H1 (cell line): Measurements from ENCODE around the gene C19orf47. TPM values are rescaled to one million over a fixed set of nuclear protein-coding genes. Genes with fewer than 3 reads are reported as not detected.

ENCODE experiments used
- CTCF ChIA-PET: fragments of 300-600 bp; sonication (Branson Sonifier 250); formaldehyde crosslinking; loops from one replicate; lab custom pipeline; 2021; ENCODE audit not compliant: partially characterized antibody; lab: Charles Lee
- POLR2A ChIA-PET: fragments of 300-600 bp; sonication (Branson Sonifier 250); formaldehyde crosslinking; loops from one replicate; lab custom pipeline; 2021; ENCODE audit warnings: inconsistent platforms; ENCODE audit not compliant: partially characterized antibody; lab: Charles Lee
- DNase-seq, 2 experiments: peaks; one replicate each; pipeline versions ENCODE4 v3.0.0 to v3.0.0-alpha.2; 2010 to 2022; ENCODE audit warnings: low spot score in 2 of 2, low read depth in 1 of 2, mixed read lengths in 1 of 2
- FAIRE-seq: peaks from 2 replicates; lab custom pipeline; 2011; peaks lifted over from hg19 to GRCh38; lab: Jason Lieb, UNC
- H2AFZ ChIP-seq: 2 replicates; pipeline ENCODE4 v1.8.1; 2012; ENCODE audit warnings: low read length, inconsistent platforms
- H2AK5ac ChIP-seq: 2 replicates; pipeline ENCODE4 v1.6.1; 2013; ENCODE audit warnings: low read depth, low read length
- H2BK120ac ChIP-seq: replicated peaks from 2 replicates; pipeline ENCODE3; 2013; ENCODE audit warnings: low read depth, low read length, inconsistent platforms
- H2BK12ac ChIP-seq: 2 replicates; pipeline ENCODE4 v1.6.1; 2013; ENCODE audit warnings: low read depth, low read length
- H2BK15ac ChIP-seq: 2 replicates; pipeline ENCODE4 v1.6.1; 2013; ENCODE audit warnings: low read length
- H2BK20ac ChIP-seq: 2 replicates; pipeline ENCODE4 v1.6.1; 2013; ENCODE audit warnings: low read length
- H2BK5ac ChIP-seq: 2 replicates; pipeline ENCODE4 v1.6.1; 2013; ENCODE audit warnings: low read depth, low read length
- H3K14ac ChIP-seq: 2 replicates; pipeline ENCODE4 v1.6.1; 2013; ENCODE audit warnings: inconsistent platforms; ENCODE audit not compliant: insufficient read length
- H3K18ac ChIP-seq: 2 replicates; pipeline ENCODE4 v1.6.1; 2013; ENCODE audit warnings: low read length; ENCODE audit errors: extremely low read depth
- H3K23ac ChIP-seq: 2 replicates; pipeline ENCODE4 v1.6.1; 2013; ENCODE audit warnings: inconsistent platforms; ENCODE audit not compliant: insufficient read length
- H3K23me2 ChIP-seq: 2 replicates; pipeline ENCODE4 v1.6.1; 2013; ENCODE audit warnings: low read depth, low read length
- H3K27ac ChIP-seq: 2 replicates; pipeline ENCODE4 v1.6.1; 2011; ENCODE audit warnings: low read depth, low read length, inconsistent platforms
- H3K27me3 ChIP-seq, 4 experiments: replicated peaks in 1 of 4; 1 replicate in 1 of 4; 2 replicates in 3 of 4; pipeline versions ENCODE4 v1.6.1 to v1.8.1; 2011 to 2013; ENCODE audit warnings: low read length in 3 of 4, mild to moderate bottlenecking in 3 of 4, inconsistent platforms in 2 of 4, mixed read lengths in 2 of 4, moderate library complexity in 1 of 4; ENCODE audit not compliant: control insufficient read depth in 3 of 4, insufficient read depth in 3 of 4; ENCODE audit errors: extremely low read depth in 1 of 4
- H3K36me3 ChIP-seq, 4 experiments: 2 replicates each; pipeline versions ENCODE4 v1.6.1 to v1.8.1; 2011 to 2013; ENCODE audit warnings: mild to moderate bottlenecking in 4 of 4, low read length in 3 of 4, moderate library complexity in 2 of 4, control low read depth in 1 of 4, inconsistent platforms in 1 of 4; ENCODE audit not compliant: insufficient read depth in 4 of 4, control insufficient read depth in 2 of 4
- H3K4ac ChIP-seq: replicated peaks from 2 replicates; pipeline ENCODE3; 2013; ENCODE audit warnings: low read length, low read depth, mixed read lengths, inconsistent platforms; ENCODE audit not compliant: insufficient read length
- H3K4me1 ChIP-seq, 4 experiments: replicated peaks in 1 of 4; 1 replicate in 1 of 4; 2 replicates in 3 of 4; pipeline versions ENCODE4 v1.6.1 to v1.8.1; 2011 to 2013; ENCODE audit warnings: low read length in 3 of 4, inconsistent platforms in 2 of 4, mixed read lengths in 1 of 4; ENCODE audit not compliant: insufficient read depth in 4 of 4, control insufficient read depth in 3 of 4
- H3K4me2 ChIP-seq, 2 experiments: 2 replicates each; pipeline versions ENCODE4 v1.6.1 to v1.8.1; 2011 to 2013; ENCODE audit warnings: low read depth in 2 of 2, low read length in 2 of 2, control low read depth in 1 of 2, inconsistent platforms in 1 of 2, mild to moderate bottlenecking in 1 of 2; ENCODE audit not compliant: insufficient read depth in 1 of 2
- H3K4me3 ChIP-seq, 4 experiments: fragments of 200-600, 300-600 bp in 1 of 4; sonication (generic), shearing (Covaris generic), sonication (Bioruptor Twin) in 1 of 4; 2 replicates each; pipeline versions ENCODE4 v1.5.1 to v1.8.1; 2011 to 2016; ENCODE audit warnings: low read length in 4 of 4, low read depth in 3 of 4, control low read depth in 2 of 4, inconsistent platforms in 2 of 4, mild to moderate bottlenecking in 2 of 4, mixed read lengths in 1 of 4, moderate library complexity in 1 of 4; ENCODE audit not compliant: insufficient read depth in 2 of 4; ENCODE audit errors: extremely low read depth in 1 of 4
- H3K56ac ChIP-seq: replicated peaks from 2 replicates; pipeline ENCODE3; 2013; ENCODE audit warnings: low read depth, mild to moderate bottlenecking, mixed read lengths, low read length, inconsistent platforms; ENCODE audit not compliant: insufficient read length
- H3K79me1 ChIP-seq: 2 replicates; pipeline ENCODE4 v1.6.1; 2013; ENCODE audit warnings: low read depth, low read length, control low read depth
- H3K79me2 ChIP-seq, 2 experiments: 2 replicates each; pipeline versions ENCODE4 v1.6.1 to v1.8.1; 2012 to 2013; ENCODE audit warnings: low read length in 2 of 2, mild to moderate bottlenecking in 2 of 2, inconsistent platforms in 1 of 2; ENCODE audit not compliant: insufficient read depth in 2 of 2, control insufficient read depth in 1 of 2
- H3K9ac ChIP-seq, 4 experiments: replicated peaks in 1 of 4; 1 replicate in 1 of 4; 2 replicates in 3 of 4; pipeline versions ENCODE4 v1.6.1 to v1.8.1; 2011 to 2013; ENCODE audit warnings: low read depth in 3 of 4, low read length in 3 of 4, control low read depth in 2 of 4, mild to moderate bottlenecking in 2 of 4, moderate library complexity in 2 of 4, inconsistent platforms in 1 of 4; ENCODE audit errors: extremely low read depth in 1 of 4
- H3K9me3 ChIP-seq, 2 experiments: 2 replicates each; pipeline versions ENCODE4 v1.6.1 to v1.8.1; 2012 to 2013; ENCODE audit warnings: mild to moderate bottlenecking in 2 of 2, moderate library complexity in 2 of 2, control low read depth in 1 of 2, inconsistent platforms in 1 of 2, low read depth in 1 of 2, low read length in 1 of 2, mixed read lengths in 1 of 2; ENCODE audit not compliant: insufficient read depth in 2 of 2
- H4K20me1 ChIP-seq, 2 experiments: replicated peaks in 1 of 2; 2 replicates each; pipeline versions ENCODE3 to v1.8.1; 2011 to 2013; ENCODE audit warnings: inconsistent platforms in 2 of 2, low read length in 2 of 2, mild to moderate bottlenecking in 1 of 2; ENCODE audit not compliant: insufficient read depth in 2 of 2, control insufficient read depth in 1 of 2
- H4K5ac ChIP-seq: 2 replicates; pipeline ENCODE4 v1.6.1; 2013; ENCODE audit warnings: low read length, low read depth, mixed read lengths, inconsistent platforms; ENCODE audit not compliant: insufficient read length
- H4K8ac ChIP-seq: 2 replicates; pipeline ENCODE4 v1.8.0; 2013; ENCODE audit warnings: mild to moderate bottlenecking, moderate library complexity, low read length, inconsistent platforms; ENCODE audit not compliant: insufficient read depth; ENCODE audit errors: extremely low read depth
- H4K91ac ChIP-seq: replicated peaks from 2 replicates; pipeline ENCODE3; 2013; ENCODE audit warnings: low read length, mixed read lengths, inconsistent platforms; ENCODE audit not compliant: insufficient read length
- CHD2 ChIP-seq: IDR thresholded peaks from 2 replicates; pipeline ENCODE4 v1.6.1; 2012; ENCODE audit warnings: low read length, improper control_type of control experiment
- SIN3A ChIP-seq, 2 experiments: IDR thresholded peaks in 1 of 2; conservative IDR thresholded peaks in 1 of 2; 2 replicates each; pipeline ENCODE4 v1.6.1; 2011 to 2012; ENCODE audit warnings: low read length in 2 of 2, improper control_type of control experiment in 1 of 2, low read depth in 1 of 2, mild to moderate bottlenecking in 1 of 2
- TCF12 ChIP-seq: IDR thresholded peaks from 2 replicates; pipeline ENCODE4 v1.6.1; 2011; ENCODE audit warnings: low read depth, mild to moderate bottlenecking, low read length
- WGBS, 2 experiments: shearing (Covaris generic) in 1 of 2; methylation state at CpG; one replicate each; pipeline versions ENCODE4 v1.1.6 to v1.1.7; 2013 to 2015; ENCODE audit warnings: low lambda C conversion rate in 2 of 2, mixed read lengths in 2 of 2, inconsistent platforms in 1 of 2, low coverage in 1 of 2, missing lambda C conversion rate in 1 of 2; ENCODE audit not compliant: insufficient replicate concordance in 2 of 2, insufficient coverage in 1 of 2, insufficient read length in 1 of 2; ENCODE audit errors: extremely low coverage in 1 of 2, missing lambda C conversion rate in 1 of 2; 5-methylcytosine and 5-hydroxymethylcytosine counted together
- polyA plus RNA-seq, 7 experiments: library from polyadenylated mRNA; depleted of rRNA in 3 of 7; stranded (reverse) in 5 of 7; unstranded in 2 of 7; fragments of >200 nt in 5 of 7; fragments of 200-250 nt in 2 of 7; gene quantifications; 1 replicate in 5 of 7; 2 replicates in 1 of 7; 4 replicates in 1 of 7; pipeline versions ENCODE4 v1.2.1 to v1.2.3, GENCODE V29; 2011 to 2013; ENCODE audit warnings: missing spikeins in 2 of 7, mixed read lengths in 2 of 7
- total RNA-seq: library from RNA; stranded (reverse); fragmentation: NEBNext Ultra II Directional; extraction: Animal tissue kit (Norgen Biotek cat#: 25700); gene quantifications from 2 replicates; pipeline ENCODE4 v1.2.1, GENCODE V29; 2021
- TF ChIP-seq, protein P1 (sequence below): IDR thresholded peaks from 2 replicates; pipeline ENCODE4 v1.6.1; 2011; ENCODE audit warnings: low read depth, mild to moderate bottlenecking, low read length; ENCODE audit not compliant: insufficient read depth

Gene C19orf47
- total and polyA plus RNA-seq, 2 of the 8 experiments (the other 6 are each of a cell fraction or from before 2014, with no cell fraction given): 17.8 to 27.3 TPM

DNA sequence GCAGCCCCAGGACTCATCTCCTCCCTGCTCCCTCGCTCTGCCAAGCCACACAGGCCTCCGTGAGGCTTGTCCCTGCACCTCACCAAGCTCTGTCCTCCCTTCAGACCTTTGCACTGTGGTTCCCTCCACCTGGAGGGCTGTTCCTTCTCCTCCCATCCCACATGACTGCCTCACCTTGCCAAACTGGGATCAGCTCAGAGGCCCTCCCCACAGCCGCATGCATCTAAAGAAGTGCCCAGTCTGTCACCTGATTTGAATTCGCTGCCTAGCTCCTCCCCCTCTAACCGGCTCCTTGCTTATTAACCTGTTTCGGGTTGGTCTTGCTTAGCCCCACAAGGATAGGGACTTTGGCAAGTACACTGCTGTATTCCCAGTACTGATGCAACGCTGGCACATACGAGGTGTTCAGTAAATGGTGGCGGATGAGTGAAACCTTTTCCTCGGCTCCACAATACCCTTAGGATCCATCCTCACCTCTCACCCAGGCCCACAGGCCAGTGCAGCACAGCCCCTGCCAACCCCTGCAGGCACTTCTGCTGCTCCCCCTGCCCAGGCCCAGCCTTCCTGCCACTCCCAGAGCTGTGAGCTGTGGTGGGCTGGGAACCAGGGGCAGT is 67.5 kb downstream of the C19orf47 start:
- H2BK5ac ChIP-seq: peak overlapping the region; percentile 71; the same call in 1 of the 2 replicates
- H2BK20ac ChIP-seq: 0 out of 2 replicates have a peak overlapping the region, but pooled peaks have one; percentile 32
- ChIA-PET POLR2A (interaction anchor here (0.6 to 2.5 kb wide), 4 partner anchors 10 to 160 kb away, joined by 3 to 17 read pairs (median 6); no protein-coding TSS in a partner anchor), CTCF (interaction anchor here (0.9 to 2.2 kb wide), 4 partner anchors 10 to 84 kb away, joined by 3 to 10 read pairs (median 8); no protein-coding TSS in a partner anchor)
- DNase-seq: no peak
- no peak overlapping the region for H3K23ac ChIP-seq
- no peak overlapping the region for H3K56ac ChIP-seq
- peak overlapping the region; percentile 83; the same call in 1 of the 2 replicates for H3K18ac ChIP-seq
- H2AFZ ChIP-seq: no peak overlapping the region
- H4K5ac ChIP-seq: no peak overlapping the region
- H3K9ac ChIP-seq: no peak overlapping the region
- peak overlapping the region; percentile 66 for H4K91ac ChIP-seq
- peaks cover 0 to 3% (median 0%) of the 10 kb centered on the region in 4 experiments; a peak in 1 of 8 replicates for H3K36me3 ChIP-seq
- no peak overlapping the region for H3K4me3 ChIP-seq
- H3K79me1 ChIP-seq: peaks cover 25% of the 10 kb centered on the region
- H3K4me2 ChIP-seq: peak overlapping the region; percentile 9 to 32; a peak in 2 of 4 replicates
- H2BK120ac ChIP-seq: no peak overlapping the region
- peaks cover 0 to 20% (median 12%) of the 10 kb centered on the region in 4 experiments; a peak in 6 of 7 replicates for H3K4me1 ChIP-seq
- peaks cover 9 to 83% of the 10 kb centered on the region in 2 experiments; a peak in 3 of 4 replicates for H3K79me2 ChIP-seq
- peaks cover 8% of the 10 kb centered on the region for H3K23me2 ChIP-seq
- H3K27me3 ChIP-seq: no peaks in the 10 kb centered on the region
- H3K27ac ChIP-seq: peak overlapping the region; percentile 31; the same call in 1 of the 2 replicates
- no peak overlapping the region for H3K14ac ChIP-seq
- H2BK12ac ChIP-seq: 0 out of 2 replicates have a peak overlapping the region, but pooled peaks have one; percentile 60
- H3K9me3 ChIP-seq: no peaks in the 10 kb centered on the region
- H2BK15ac ChIP-seq: peak overlapping the region; percentile 46; the same call in 1 of the 2 replicates
- no peak for FAIRE-seq
- H4K20me1 ChIP-seq: peaks cover 7 to 9% of the 10 kb centered on the region in 2 experiments
- WGBS, 2 experiments: 82% methylated on average over 10 of the region's 10 CpGs; no CpG with 5 or more reads in 1 of the 2 experiments
- no peak overlapping the region for H3K4ac ChIP-seq
- peak overlapping the region; percentile 75; the same call in 1 of the 2 replicates for H2AK5ac ChIP-seq
- TF ChIP-seq SIN3A (conservative IDR thresholded peaks at IDR 0.05 in 1 of 2, IDR thresholded peaks at IDR 0.05 in 1 of 2; ENCODE audit: low read depth in 1 of 2, low read length in 2 of 2): no peak
- TF ChIP-seq CHD2: no peak
- TF ChIP-seq, protein P1, sequence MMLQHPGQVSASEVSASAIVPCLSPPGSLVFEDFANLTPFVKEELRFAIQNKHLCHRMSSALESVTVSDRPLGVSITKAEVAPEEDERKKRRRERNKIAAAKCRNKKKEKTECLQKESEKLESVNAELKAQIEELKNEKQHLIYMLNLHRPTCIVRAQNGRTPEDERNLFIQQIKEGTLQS: no peak
- TF ChIP-seq TCF12: no peak
- H4K8ac ChIP-seq: no peak overlapping the region
